Kidney tubule cell (primary cell): Measurements from ENCODE around the gene NF1.
"Not testable (repeated sequence)": the region's sequence is repeated elsewhere in the genome, so short reads cannot be mapped to it uniquely, and the experiment has no call there.

ENCODE experiments used
- DNase-seq: peaks from one replicate; pipeline ENCODE4 v3.0.0-alpha.2; 2018; ENCODE audit warnings: low spot score

The NF1 gene

GRCh38 chr17:31295489-31295871, 200.7 kb downstream of the NF1 start:
- DNase-seq, result no peak

- DNase-seq, result no peak
Measured at GRCh38 chr17:31296142-31296541, 201.4 kb downstream of the NF1 start.

- no peak for DNase-seq
Measured at GRCh38 chr17:31297090-31297489, 202.3 kb downstream of the NF1 start, which contains the start of gene OMG. Gene OMG (minus strand): TSS chr17:31297239. CDS start chr17:31296331, 908 bp downstream.

GRCh38 chr17:31299624-31300023, 204.8 kb downstream of the NF1 start:
- peak; percentile 41 for DNase-seq

GRCh38 chr17:31307640-31308039, 212.9 kb downstream of the NF1 start:
- no peak for DNase-seq

- DNase-seq, result no peak
Measured at GRCh38 chr17:31308372-31309334, 213.9 kb downstream of the NF1 start.

GRCh38 chr17:31309556-31309955, 214.8 kb downstream of the NF1 start:
- DNase-seq, result no peak

- DNase-seq, result no peak
Measured at GRCh38 chr17:31310260-31310659, 215.5 kb downstream of the NF1 start.

- DNase-seq, result no peak
Measured at GRCh38 chr17:31310886-31311285, 216.1 kb downstream of the NF1 start.

- no peak for DNase-seq
Measured at GRCh38 chr17:31311526-31311925, 216.7 kb downstream of the NF1 start.

- DNase-seq, result not testable (repeated sequence)
Measured at GRCh38 chr17:31312223-31312622, 217.4 kb downstream of the NF1 start.

GRCh38 chr17:31313982-31314781, 219.4 kb downstream of the NF1 start, which contains the start of gene EVI2B:
Gene EVI2B (minus strand): TSS chr17:31314054. CDS start chr17:31305609, 8,445 bp downstream.
- peak; percentile 27 for DNase-seq

GRCh38 chr17:31314782-31315100, 220.0 kb downstream of the NF1 start:
- no peak for DNase-seq

GRCh38 chr17:31318298-31318801, 223.6 kb downstream of the NF1 start:
- peak; percentile 46 for DNase-seq

- no peak for DNase-seq
Measured at GRCh38 chr17:31318851-31319661, 224.3 kb downstream of the NF1 start.

GRCh38 chr17:31320241-31320640, 225.5 kb downstream of the NF1 start:
- no peak for DNase-seq

GRCh38 chr17:31320791-31321190, 226.0 kb downstream of the NF1 start:
- no peak for DNase-seq

GRCh38 chr17:31321481-31321880, 226.7 kb downstream of the NF1 start, which contains the start of gene EVI2A:
Gene EVI2A (minus strand): TSS chr17:31321622. CDS start chr17:31319013, 2,609 bp downstream.
- peak; percentile 56 for DNase-seq

GRCh38 chr17:31321966-31322365, 227.2 kb downstream of the NF1 start:
- DNase-seq, result no peak

- no peak for DNase-seq
Measured at GRCh38 chr17:31323551-31323950, 228.8 kb downstream of the NF1 start.

GRCh38 chr17:31327534-31328159, 232.9 kb downstream of the NF1 start:
- DNase-seq, result peak; percentile 82
